Activated CD8-positive, alpha-beta T cell treated with anti-CD3 and anti-CD28 coated beads for 36 hours (primary cell): ENCODE results near the gene ABCC3. TPM values are rescaled to one million over a fixed set of nuclear protein-coding genes. Genes with fewer than 3 reads are reported as not detected.

ENCODE experiments used
- ATAC-seq: fragments of 200-7000 bp; cut with Tn5 transposase; one replicate; pipeline ENCODE4 v1.10.0; 2021; ENCODE audit warnings: mild to moderate bottlenecking, moderate library complexity
- CTCF ChIA-PET: fragments of 350-600 bp; sonication (Branson Sonifier 250); formaldehyde crosslinking; loops from one replicate; lab custom pipeline; 2021; ENCODE audit warnings: antibody characterized with exemption; lab: Charles Lee
- POLR2A ChIA-PET: fragments of 350-600 bp; sonication (Branson Sonifier 250); formaldehyde crosslinking; loops from one replicate; lab custom pipeline; 2021; ENCODE audit warnings: antibody characterized with exemption; lab: Charles Lee
- DNase-seq: peaks from one replicate; pipeline ENCODE4 v3.0.0-alpha.2; 2020
- H3K27ac Mint-ChIP-seq: one replicate; pipeline ENCODE4 v1.8.0; 2021; ENCODE audit warnings: mild to moderate bottlenecking, mixed read lengths
- H3K27me3 Mint-ChIP-seq: one replicate; pipeline ENCODE4 v1.8.0; 2021; ENCODE audit warnings: mixed read lengths
- H3K36me3 Mint-ChIP-seq: one replicate; pipeline ENCODE4 v1.8.0; 2021; ENCODE audit warnings: low read depth, mixed read lengths
- H3K4me1 Mint-ChIP-seq: one replicate; pipeline ENCODE4 v1.8.0; 2021; ENCODE audit warnings: low read depth, mixed read lengths
- H3K4me3 Mint-ChIP-seq: one replicate; pipeline ENCODE4 v1.8.0; 2021; ENCODE audit warnings: mild to moderate bottlenecking, moderate library complexity, mixed read lengths
- H3K9me3 Mint-ChIP-seq: one replicate; pipeline ENCODE4 v1.8.0; 2021; ENCODE audit warnings: mixed read lengths
- CTCF ChIP-seq: fragments of 200-600 bp; IDR thresholded peaks from one replicate; pipeline ENCODE4 v1.8.0; 2022; ENCODE audit warnings: antibody characterized with exemption, mild to moderate bottlenecking
- intact Hi-C: fragments of 100-400 bp; cut with micrococcal nuclease; formaldehyde crosslinking; loops from one replicate; pipeline ENCODE4 v1.10.0; 2022
- total RNA-seq, 2 experiments: library from RNA; stranded (reverse); gene quantifications; one replicate each; pipeline ENCODE4 v1.2.3, GENCODE V29; 2021

ABCC3 gene
- total RNA-seq, 2 experiments from 2014 or later, result not detected

GRCh38 chr17:50612281-50612680, 22.4 kb upstream of the ABCC3 start:
- no peak for TF ChIP-seq CTCF
- H3K4me1 Mint-ChIP-seq, result peaks cover 7% of the 10 kb centered on the region
- no peaks in the 10 kb centered on the region for H3K9me3 Mint-ChIP-seq
- H3K27ac Mint-ChIP-seq, result no peak overlapping the region
- POLR2A ChIA-PET, result interaction anchor here (0.9 kb wide), 1 partner anchor 13 kb away, joined by 3 read pairs; no protein-coding TSS in a partner anchor
- ATAC-seq (no peak), DNase-seq (no peak)
- H3K36me3 Mint-ChIP-seq, result no peaks in the 10 kb centered on the region
- CTCF ChIA-PET, result no interaction called here
- peaks cover 1% of the 10 kb centered on the region for H3K27me3 Mint-ChIP-seq
- no peak overlapping the region for H3K4me3 Mint-ChIP-seq
- intact Hi-C loops, result no loop called here

DNA sequence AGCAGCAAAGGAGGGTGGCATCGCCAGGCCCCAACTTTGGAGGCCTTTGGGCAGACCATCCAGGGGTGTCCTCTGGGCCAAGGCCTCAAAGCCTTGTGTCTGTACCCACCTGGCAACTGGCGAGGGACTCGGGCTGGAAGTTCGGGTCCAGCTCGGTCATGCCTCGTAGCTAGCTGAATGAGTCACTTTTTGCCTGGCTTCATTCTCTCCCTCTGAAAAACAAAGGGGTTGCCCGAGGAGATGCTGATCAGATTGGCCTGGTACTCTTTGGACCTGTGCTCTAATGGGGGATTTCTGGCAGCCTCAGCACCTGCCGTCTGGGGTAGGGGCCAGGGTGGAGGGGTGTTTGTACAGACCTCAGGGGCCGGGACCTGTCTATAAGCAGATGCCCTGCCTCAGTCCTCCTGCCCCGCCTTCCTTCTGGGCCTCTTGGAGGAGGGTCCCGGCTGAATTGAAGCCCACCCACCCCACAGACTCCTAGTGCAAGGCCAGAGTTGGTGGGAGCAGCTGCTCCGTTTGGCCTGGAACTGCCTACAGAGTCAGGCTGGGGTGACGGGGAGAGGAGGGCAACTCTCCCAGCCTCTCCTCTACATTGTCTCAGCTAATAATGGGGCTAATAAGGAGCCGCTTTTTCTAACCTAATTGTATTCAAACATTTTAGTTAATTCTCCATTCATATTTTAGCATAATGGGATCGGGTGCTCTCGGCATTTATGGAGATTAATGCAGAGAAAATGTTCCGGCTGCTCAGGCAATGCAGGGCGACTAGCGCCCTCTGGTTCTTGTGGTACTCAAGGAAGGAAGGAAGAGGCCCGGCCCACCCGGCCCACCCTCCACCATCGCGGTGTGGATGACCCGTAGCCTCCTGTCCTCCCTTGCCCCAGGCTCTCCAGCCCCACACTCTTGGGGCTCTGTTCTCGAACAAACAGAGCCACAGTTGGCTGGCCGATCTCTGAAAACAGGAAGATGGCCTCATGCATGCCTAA, 21.4 kb upstream of the ABCC3 start:
- intact Hi-C loops, result no loop called here
- no peak overlapping the region for H3K4me3 Mint-ChIP-seq
- CTCF ChIA-PET, result interaction anchor here (0.7 to 0.9 kb wide), 2 partner anchors 57 to 170 kb away, joined by 3 read pairs; no protein-coding TSS in a partner anchor
- H3K27ac Mint-ChIP-seq, result no peak overlapping the region
- POLR2A ChIA-PET, result interaction anchor here (0.9 kb wide), 1 partner anchor 14 kb away, joined by 3 read pairs; no protein-coding TSS in a partner anchor
- DNase-seq (peak; percentile 23), ATAC-seq (no peak)
- no peaks in the 10 kb centered on the region for H3K36me3 Mint-ChIP-seq
- no peaks in the 10 kb centered on the region for H3K9me3 Mint-ChIP-seq
- peaks cover 7% of the 10 kb centered on the region for H3K4me1 Mint-ChIP-seq
- H3K27me3 Mint-ChIP-seq, result peaks cover 1% of the 10 kb centered on the region
- TF ChIP-seq CTCF, result peak; percentile 23

DNA sequence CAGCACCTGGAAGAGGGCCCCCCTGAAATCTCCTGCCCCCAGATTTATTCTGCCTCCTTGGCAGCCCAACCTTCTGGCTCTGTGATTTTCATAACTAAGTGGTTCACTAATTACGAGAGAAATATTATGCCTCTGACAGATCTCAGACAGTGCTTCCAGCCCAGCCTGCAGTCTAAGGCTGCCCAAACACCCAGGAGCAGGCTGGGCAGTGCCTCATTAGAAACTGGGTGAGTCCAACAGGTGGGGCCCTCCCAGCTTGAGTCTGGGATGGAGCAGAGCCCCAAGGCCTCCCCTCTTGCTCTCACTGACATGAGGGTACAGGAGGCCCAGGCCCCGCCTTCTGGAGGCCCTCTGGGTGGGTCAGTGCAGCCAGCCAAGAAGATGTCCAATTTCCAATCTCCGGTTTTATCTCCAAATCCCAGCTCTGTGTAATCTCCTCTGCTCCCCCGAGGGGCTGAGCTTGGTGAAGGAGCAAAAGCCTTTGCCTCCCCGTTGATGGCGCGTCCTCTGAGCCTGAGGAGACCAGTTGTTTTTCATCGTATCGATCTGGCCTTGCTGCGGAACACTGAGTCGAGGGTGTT, 20.1 kb upstream of the ABCC3 start:
- ATAC-seq, result peak; percentile 10
- DNase-seq, result no peak
- intact Hi-C loops, result no loop called here
- Mint-ChIP-seq H3K4me1 (peaks cover 7% of the 10 kb centered on the region), H3K36me3 (no peaks in the 10 kb centered on the region), H3K9me3 (no peaks in the 10 kb centered on the region), H3K27me3 (peaks cover 1% of the 10 kb centered on the region), H3K4me3 (no peak overlapping the region), H3K27ac (no peak overlapping the region)
- ChIA-PET CTCF (no interaction called here), POLR2A (no interaction called here)
- no peak for TF ChIP-seq CTCF

DNA sequence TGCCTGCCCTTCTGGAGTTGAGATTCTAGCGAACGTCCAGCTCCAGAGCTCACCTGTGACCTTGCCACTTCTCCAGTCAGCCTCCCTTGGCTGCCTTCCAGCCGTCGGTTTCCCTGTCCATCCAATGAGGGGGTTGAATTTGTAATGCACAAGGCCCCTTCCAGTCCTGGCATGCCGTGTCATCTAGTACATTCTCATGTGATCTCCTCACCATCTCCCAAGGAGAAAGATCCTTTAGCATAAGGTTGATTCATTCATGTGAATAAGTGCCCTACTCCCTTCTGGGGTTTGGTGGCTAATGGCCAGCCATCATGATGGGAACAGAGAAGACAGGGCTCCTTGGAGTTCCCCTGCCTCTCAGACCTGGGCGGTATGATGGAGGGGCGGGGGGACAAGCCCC, 18.9 kb upstream of the ABCC3 start:
- no peak overlapping the region for H3K27ac Mint-ChIP-seq
- DNase-seq (no peak), ATAC-seq (no peak)
- no peak overlapping the region for H3K4me3 Mint-ChIP-seq
- H3K9me3 Mint-ChIP-seq, result no peaks in the 10 kb centered on the region
- H3K4me1 Mint-ChIP-seq, result peaks cover 7% of the 10 kb centered on the region
- CTCF ChIA-PET, result no interaction called here
- intact Hi-C loops, result no loop called here
- H3K27me3 Mint-ChIP-seq, result no peaks in the 10 kb centered on the region
- POLR2A ChIA-PET, result no interaction called here
- no peak for TF ChIP-seq CTCF
- no peaks in the 10 kb centered on the region for H3K36me3 Mint-ChIP-seq

- H3K4me1 Mint-ChIP-seq, result peaks cover 7% of the 10 kb centered on the region
- intact Hi-C loops, result no loop called here
- no peak overlapping the region for H3K27ac Mint-ChIP-seq
- DNase-seq, result no peak
- ChIA-PET POLR2A (no interaction called here), CTCF (interaction anchor here (1.0 to 1.7 kb wide), 3 partner anchors 12 to 165 kb away, joined by 3 to 9 read pairs (median 4); no protein-coding TSS in a partner anchor)
- no peak for ATAC-seq
- H3K4me3 Mint-ChIP-seq, result no peak overlapping the region
- H3K27me3 Mint-ChIP-seq, result peaks cover 5% of the 10 kb centered on the region
- H3K36me3 Mint-ChIP-seq, result no peaks in the 10 kb centered on the region
- TF ChIP-seq CTCF, result no peak
- no peaks in the 10 kb centered on the region for H3K9me3 Mint-ChIP-seq
These were observed 16.4 kb upstream of the ABCC3 start for GRCh38 chr17:50618300-50618699.
